ENCODE measurements around the gene ENG. TPM values are rescaled to one million over a fixed set of nuclear protein-coding genes. Genes with fewer than 3 reads are reported as not detected.
"Not testable (repeated sequence)": the region's sequence is repeated elsewhere in the genome, so short reads cannot be mapped to it uniquely, and the experiment has no call there.

The ENG gene
- total and polyA plus RNA-seq, 11 donors: 116 to 252 (median 144) TPM

- ATAC-seq (no peak), DNase-seq (no peak)
- no peaks in the 10 kb centered on the region for H3K27me3 ChIP-seq
- peak overlapping the region; percentile 16 to 98 (median 60) for H3K27ac ChIP-seq
- H3K4me1 ChIP-seq: peaks cover 15 to 97% (median 82%) of the 10 kb centered on the region in 12 donors
- no peaks in the 10 kb centered on the region for H3K9me3 ChIP-seq
- intact Hi-C loops (cut with DNase I): no loop called here
- H3K36me3 ChIP-seq: peaks cover 0 to 66% (median 47%) of the 10 kb centered on the region in 9 donors
- 74 to 76% (median 76%) methylated on average over 15 of the region's 15 CpGs for WGBS, 4 donors
- H3K4me3 ChIP-seq: no peak overlapping the region
- TF ChIP-seq, protein P1, sequence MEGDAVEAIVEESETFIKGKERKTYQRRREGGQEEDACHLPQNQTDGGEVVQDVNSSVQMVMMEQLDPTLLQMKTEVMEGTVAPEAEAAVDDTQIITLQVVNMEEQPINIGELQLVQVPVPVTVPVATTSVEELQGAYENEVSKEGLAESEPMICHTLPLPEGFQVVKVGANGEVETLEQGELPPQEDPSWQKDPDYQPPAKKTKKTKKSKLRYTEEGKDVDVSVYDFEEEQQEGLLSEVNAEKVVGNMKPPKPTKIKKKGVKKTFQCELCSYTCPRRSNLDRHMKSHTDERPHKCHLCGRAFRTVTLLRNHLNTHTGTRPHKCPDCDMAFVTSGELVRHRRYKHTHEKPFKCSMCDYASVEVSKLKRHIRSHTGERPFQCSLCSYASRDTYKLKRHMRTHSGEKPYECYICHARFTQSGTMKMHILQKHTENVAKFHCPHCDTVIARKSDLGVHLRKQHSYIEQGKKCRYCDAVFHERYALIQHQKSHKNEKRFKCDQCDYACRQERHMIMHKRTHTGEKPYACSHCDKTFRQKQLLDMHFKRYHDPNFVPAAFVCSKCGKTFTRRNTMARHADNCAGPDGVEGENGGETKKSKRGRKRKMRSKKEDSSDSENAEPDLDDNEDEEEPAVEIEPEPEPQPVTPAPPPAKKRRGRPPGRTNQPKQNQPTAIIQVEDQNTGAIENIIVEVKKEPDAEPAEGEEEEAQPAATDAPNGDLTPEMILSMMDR (IDR thresholded peaks at IDR 0.05): no peak
Observed at GRCh38 chr9:127841087-127841835, 13.2 kb downstream of the ENG start.

- ATAC-seq (peak; percentile 49 to 91 (median 81)), DNase-seq (peak; percentile 71 to 95 (median 86))
- TF ChIP-seq, protein P1 (IDR thresholded peaks at IDR 0.05): no peak
- peak in 1 of 2 donors; percentile 27 for TF ChIP-seq POLR2A (IDR thresholded peaks at IDR 0.05)
- 31 to 49% (median 45%) methylated on average over 13 to 18 of the region's 18 CpGs for WGBS, 4 donors
- Histone ChIP-seq H3K27ac (peak overlapping the region; percentile 67 to 98 (median 88)), H3K4me1 (peaks cover 9 to 97% (median 84%) of the 10 kb centered on the region in 12 donors), H3K36me3 (peaks cover 0 to 78% (median 47%) of the 10 kb centered on the region in 9 donors), H3K9me3 (no peaks in the 10 kb centered on the region), H3K27me3 (no peaks in the 10 kb centered on the region), H3K4me3 (peak overlapping the region in 7 of 12 donors; percentile 8 to 23 (median 19))
- intact Hi-C loops (cut with DNase I): no loop called here
Observed at GRCh38 chr9:127838375-127839078, 15.9 kb downstream of the ENG start.

DNA sequence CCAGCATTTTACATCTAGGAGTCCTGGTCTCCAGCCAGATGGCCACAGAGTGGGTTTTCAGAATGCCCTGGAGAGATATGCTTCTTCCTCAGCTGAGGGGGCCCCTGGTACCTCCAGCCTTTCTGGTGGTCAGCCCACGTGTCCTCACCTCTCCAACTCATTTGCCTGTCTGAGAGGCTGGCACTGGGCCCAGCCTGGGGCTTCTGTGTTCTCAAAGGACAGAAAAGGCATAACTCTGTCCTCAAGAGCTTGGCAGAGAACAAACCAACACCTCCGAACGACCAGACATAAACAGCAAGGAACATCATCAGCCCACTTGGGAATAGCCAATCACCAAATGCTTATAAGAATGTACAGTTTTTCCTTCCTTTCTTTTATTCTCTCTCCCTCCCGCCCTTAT, 17.1 kb downstream of the ENG start:
- H3K36me3 ChIP-seq: peaks cover 0 to 78% (median 41%) of the 10 kb centered on the region in 9 donors
- no peak overlapping the region for H3K4me3 ChIP-seq
- H3K4me1 ChIP-seq: peaks cover 9 to 98% (median 86%) of the 10 kb centered on the region in 12 donors
- H3K27me3 ChIP-seq: no peaks in the 10 kb centered on the region
- 33 to 38% (median 34%) methylated on average over 4 of the region's 4 CpGs for WGBS, 4 donors
- no peaks in the 10 kb centered on the region for H3K9me3 ChIP-seq
- no peak for ATAC-seq
- intact Hi-C loops (cut with DNase I): no loop called here
- H3K27ac ChIP-seq: peak overlapping the region; percentile 53 to 98 (median 86)
- DNase-seq: no peak
- TF ChIP-seq POLR2A (IDR thresholded peaks at IDR 0.05): no peak
- TF ChIP-seq, protein P1 (IDR thresholded peaks at IDR 0.05): no peak

DNA sequence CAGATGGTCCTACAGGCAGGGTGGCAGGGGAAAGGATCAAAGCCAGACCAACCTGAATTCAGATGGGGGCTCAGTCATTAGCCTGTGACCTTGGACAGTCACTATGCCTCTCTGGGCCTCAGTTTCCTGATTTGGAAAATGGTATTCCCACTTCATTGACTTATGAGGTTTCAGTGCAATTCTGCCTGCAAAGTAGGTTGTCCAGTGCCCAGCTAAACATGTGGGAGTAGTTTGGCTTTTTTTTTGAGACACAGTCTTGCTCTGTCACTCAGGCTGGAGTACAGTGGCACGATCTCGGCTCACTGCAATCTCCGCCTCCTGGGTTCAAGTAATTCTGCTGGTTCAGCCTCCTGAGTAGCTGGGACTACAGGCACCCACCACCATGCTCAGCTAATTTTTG, 17.9 kb downstream of the ENG start:
- ATAC-seq; H3K9me3 ChIP-seq; DNase-seq; intact Hi-C loops (cut with DNase I); H3K27me3 ChIP-seq: not testable (repeated sequence)
- WGBS, 4 donors: 67 to 86% (median 75%) methylated on average over 3 of the region's 3 CpGs
- H3K4me1 ChIP-seq: peaks cover 9 to 99% (median 86%) of the 10 kb centered on the region in 12 donors
- H3K4me3 ChIP-seq: peak overlapping the region in 5 of 12 donors; percentile 12 to 37 (median 14)
- peak overlapping the region; percentile 53 to 98 (median 86) for H3K27ac ChIP-seq
- H3K36me3 ChIP-seq: peaks cover 0 to 73% (median 33%) of the 10 kb centered on the region in 9 donors

Data from heart left ventricle (tissue), 16 donors.